GM18868 (cell line): ENCODE data around the gene ADRM1.

Experiments used
- ATAC-seq: cut with Tn5 transposase; IDR thresholded peaks from one replicate; pipeline ENCODE4 v1.9.1; 2021; ENCODE audit warnings: mild to moderate bottlenecking, moderate library complexity; ENCODE audit not compliant: unreplicated experiment

The ADRM1 gene

GRCh38 chr20:62309198-62309944 lies 6.6 kb downstream of the ADRM1 start:
- ATAC-seq = no peak

- ATAC-seq = no peak
Measured at GRCh38 chr20:62309947-62310756, 7.4 kb downstream of the ADRM1 start.

GRCh38 chr20:62310757-62311121 lies 7.9 kb downstream of the ADRM1 start:
- ATAC-seq = no peak

- no peak for ATAC-seq
Measured at GRCh38 chr20:62311150-62311549, 8.4 kb downstream of the ADRM1 start.

DNA sequence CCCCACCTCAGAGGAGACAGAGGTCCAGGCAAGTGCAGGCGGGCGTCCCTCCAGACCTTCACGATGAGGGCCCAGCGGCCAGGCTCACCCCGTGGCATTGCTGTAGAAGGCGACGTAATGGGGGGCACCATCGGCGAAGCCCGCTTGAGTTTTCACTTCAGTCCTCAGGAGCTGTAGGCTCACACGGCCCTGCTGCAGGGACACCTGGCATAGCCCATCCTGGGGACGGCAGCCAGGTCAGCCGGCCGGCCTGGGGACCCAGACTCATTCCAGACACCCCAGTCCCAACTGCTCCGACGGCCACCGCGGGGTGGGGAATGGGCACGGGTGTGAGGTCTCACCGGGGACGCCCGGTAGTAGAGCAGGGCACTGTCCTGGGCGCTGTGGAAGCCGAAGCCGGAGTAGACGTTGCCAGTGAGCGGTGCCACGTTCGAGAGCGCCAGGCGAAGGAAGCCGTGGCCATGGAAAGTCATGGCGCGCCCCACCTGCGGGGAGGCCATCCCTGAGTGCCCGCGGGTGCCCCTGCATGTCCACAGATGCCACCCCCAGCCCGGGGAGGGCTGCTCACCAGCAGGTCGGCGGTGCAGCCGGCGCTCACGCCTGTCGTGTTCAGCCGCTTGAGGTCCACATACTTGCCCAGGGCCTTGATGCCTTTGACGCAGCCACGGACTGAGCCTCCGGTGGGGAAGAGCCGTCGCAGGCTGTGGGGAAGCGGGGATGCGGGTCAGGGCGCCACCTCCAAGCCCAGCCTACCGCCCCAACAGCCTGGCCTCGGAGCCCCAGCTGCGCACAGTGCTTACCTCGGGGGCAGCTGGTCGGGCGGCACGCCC lies 9.2 kb downstream of the ADRM1 start:
- ATAC-seq = no peak

GRCh38 chr20:62312662-62312977 lies 9.8 kb downstream of the ADRM1 start:
- ATAC-seq = no peak

- ATAC-seq = no peak
Measured at GRCh38 chr20:62313021-62313420, 10.2 kb downstream of the ADRM1 start.

- no peak for ATAC-seq
Measured at GRCh38 chr20:62313460-62314338, 10.9 kb downstream of the ADRM1 start.

- ATAC-seq = no peak
Measured at GRCh38 chr20:62314339-62314638, 11.5 kb downstream of the ADRM1 start.

GRCh38 chr20:62314711-62315302 lies 12.0 kb downstream of the ADRM1 start:
- no peak for ATAC-seq

DNA sequence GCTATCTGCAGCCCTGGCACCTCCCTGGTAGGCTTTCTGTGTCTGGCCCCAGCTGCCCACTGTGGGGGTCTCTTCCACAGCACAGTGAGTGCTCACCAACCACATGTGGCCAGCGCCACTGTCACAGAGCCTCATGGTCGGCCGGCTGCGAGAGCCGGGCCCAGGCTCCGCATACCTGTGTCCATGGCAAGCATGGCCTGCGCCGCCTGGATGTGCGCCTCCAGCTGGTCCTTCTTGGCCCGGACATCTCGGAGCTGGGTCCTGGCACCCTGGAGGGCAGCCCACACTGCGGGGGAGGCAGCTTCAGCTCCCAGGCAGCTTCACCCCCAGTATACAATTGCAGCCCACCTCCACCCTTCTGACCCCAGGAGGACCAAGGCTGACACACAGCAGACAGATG lies 13.0 kb downstream of the ADRM1 start:
- ATAC-seq = no peak

DNA sequence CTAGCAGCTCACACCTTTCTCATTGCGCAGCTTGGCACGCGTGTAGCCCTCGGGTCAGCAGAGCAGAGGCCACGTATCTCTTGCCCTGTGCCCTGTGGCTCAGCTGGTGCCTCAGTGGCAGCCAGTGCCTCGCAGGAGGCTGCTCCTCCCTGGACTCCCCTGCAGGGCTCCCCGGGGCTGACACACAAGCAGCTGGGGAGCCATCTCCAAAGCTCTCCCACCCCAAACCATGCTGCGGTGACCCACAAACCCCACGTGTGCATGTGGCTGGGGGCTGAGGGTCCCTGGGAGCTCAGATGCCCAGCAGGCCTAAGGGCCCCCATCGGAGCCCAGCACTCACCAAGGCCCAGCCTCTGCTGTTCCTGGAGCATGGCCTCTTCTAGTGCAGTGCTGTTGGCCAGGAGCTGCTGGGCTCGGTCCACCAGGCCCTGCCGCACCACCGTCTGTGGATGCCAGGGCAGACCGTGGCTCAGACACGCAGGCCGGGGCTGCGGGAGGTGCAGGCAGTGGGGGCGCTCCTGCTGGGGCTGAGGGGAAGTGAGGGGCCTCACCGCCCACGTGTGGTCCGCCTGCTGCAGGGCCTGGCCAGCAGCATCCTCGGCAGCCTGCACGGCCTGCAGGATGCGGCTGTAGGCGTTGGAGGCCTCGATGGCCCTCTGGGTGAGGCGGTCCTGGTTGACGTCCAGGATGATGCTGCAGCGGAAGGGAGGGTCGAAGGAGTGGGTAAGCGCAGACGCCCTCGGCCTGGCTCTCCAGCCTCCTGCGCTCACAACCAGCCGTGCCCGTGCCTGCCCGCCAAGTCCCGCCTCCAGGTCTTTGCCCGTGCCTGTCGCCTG lies 13.8 kb downstream of the ADRM1 start:
- no peak for ATAC-seq

DNA sequence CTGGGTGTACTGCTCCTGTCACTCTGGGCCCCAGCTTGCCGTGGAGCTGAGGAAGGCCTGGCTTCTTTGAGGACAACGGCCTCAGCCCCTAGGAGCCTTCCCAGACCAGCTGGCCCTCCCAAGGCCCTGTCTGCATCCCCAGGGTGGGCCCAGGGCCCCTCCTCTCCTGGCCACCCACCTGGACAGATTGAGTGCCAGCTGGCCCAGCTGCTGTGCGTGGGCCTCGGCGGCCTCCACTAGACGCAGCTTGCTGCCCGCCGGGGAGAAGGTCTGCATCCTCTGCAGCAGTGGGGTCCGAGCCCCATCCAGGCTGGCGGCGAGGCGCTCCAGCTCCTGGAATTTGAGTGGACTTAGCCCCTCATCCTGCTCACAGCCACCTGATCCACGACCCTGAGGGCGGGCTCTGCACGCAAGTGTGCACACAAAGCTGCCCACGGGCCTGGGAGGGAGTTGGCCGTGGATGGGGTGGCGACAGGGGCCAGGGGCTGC lies 14.4 kb downstream of the ADRM1 start:
- ATAC-seq = no peak

DNA sequence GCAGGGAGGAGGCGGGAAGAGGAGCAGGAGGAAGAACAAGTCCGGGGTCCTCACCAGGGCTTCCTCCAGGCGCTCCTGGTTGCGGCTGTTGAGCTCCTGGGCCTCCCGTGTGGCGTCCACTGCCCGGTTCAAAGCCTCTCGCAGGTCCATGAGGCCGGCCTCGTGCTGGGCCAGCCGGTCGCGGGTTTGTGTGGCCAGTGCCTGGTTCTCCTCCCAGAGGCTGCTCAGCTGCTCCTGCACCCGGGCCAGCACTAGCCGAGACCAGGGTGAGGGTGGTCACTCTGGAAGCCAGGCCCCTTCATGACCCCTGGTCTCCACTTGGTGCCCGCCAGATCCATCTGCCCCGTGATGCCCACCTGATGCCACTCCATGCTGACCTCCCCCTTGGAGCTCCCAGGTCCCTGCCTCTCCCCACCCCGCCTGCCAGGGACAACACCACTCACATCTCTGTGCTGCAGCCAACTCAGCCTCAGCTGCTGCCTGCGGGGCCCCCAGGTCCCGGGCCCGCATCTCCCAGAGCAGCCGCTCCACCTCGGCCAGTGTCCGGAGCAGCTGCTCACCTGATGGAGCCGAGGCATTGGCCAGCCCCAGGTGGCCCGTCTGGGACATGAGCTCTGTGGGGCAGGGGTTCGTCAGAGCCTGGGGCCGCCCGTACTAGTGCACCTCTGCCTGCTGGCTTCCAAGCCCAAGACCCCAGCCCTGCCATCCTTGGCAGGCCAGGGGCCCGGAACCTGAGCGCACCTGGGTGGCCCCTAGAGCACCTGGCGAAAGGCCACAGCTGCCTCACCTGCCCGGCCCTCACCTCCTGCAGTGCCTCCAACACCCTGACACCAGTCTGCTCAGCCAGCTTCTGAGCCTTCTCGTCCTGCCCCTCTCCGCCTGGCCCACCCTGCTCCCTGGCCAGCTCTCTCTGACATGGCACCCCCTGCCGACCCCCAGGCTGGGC lies 15.9 kb downstream of the ADRM1 start:
- ATAC-seq = no peak

GRCh38 chr20:62319346-62319909 lies 16.6 kb downstream of the ADRM1 start:
- ATAC-seq = no peak

DNA sequence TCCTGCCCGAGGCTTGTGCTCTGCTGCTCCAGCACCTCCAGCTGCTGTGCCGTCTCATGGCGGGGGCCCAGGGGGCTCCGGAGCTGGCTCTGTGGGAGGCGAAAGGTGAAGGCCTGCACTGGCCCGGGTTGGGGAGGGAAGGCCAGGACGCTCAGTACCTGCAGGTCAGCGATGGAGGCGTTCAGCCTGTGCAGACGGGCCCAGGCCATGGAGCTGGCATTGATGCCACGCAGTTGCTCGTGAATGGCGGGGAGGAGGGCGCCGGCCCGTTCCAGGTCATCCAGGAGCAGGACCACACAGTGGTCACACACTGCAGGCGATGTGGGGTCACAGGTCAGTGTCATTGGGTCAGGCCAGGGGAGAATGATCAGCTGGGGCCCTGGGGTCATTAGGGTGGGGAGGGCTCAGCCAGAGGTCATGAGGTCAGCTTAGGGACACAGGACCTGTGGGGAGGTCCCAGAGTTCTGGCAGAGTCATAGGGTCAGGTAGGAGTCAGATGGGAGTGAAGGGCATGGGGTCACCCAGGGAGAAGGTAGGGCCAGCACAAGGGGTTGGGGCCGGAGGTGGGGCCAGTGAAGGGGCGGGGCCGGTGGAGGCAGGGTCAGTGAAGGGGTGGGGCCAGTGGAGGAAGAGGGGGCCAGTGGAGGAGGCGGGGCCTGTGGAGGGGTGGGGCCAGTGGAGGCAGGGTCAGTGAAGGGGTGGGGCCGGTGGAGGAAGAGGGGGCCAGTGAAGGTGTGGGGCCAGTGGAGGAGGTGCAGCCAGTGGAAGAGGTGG lies 18.0 kb downstream of the ADRM1 start:
- no peak for ATAC-seq

GRCh38 chr20:62321521-62321948 lies 18.7 kb downstream of the ADRM1 start:
- no peak for ATAC-seq
